ENCODE results near the gene BCAS3.

Gene BCAS3

DNA sequence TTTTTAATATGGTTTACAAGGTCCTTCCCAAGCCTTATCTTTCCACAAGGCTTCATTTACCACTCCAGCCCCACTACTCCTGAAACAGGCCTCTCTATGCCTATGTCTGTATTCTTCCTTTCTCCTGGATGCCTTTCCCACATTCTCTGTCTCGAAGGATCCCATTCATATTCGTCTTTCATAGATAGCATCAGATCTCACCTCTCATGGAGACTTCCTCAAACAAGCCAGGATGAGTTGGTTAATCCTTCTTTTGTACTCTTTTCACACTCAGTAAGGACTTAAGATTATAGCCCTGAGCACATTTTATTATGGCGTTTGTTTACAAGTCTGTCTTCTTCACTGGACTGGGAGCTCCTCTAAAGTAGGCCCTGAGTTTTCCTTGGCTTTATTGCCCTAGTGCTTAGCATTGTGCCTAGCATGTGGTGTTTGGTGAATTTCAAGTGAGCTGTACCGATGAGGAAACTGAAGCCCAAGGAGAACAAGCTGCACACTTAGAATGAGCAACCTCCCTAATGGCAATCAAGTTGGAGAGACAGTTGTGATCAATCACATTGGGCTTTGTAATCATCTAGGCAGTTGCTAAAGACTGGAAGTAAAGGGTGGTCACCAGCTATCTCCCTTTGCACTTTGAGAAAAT, 764.6 kb downstream of the BCAS3 start:
- DNase-seq = no peak
